ENCODE data around the gene TMEM141. TPM values are rescaled to one million over a fixed set of nuclear protein-coding genes. Genes with fewer than 3 reads are reported as not detected.
A peak's percentile ranks its signal among the peaks of the same experiment; 100 is the strongest.

The TMEM141 gene
- total and polyA plus RNA-seq, 2 donors (not counting 3 experiments of a cell fraction or from before 2014, with no cell fraction given): 43.2 to 146 TPM

GRCh38 chr9:136769710-136770191 is 21.4 kb upstream of the TMEM141 start:
- Histone ChIP-seq H3K27me3 (ENCODE audit: control insufficient read depth in 2 of 2, insufficient read depth in 2 of 2, low read length in 2 of 2) (no peaks in the 10 kb centered on the region), H2AFZ (ENCODE audit: low read depth, low read length) (no peak overlapping the region), H3K4me1 (ENCODE audit: control insufficient read depth, extremely low read depth, insufficient read depth, low read length) (no peaks in the 10 kb centered on the region), H3K4me3 (replicated peaks in 1 of 3; ENCODE audit: insufficient read depth in 1 of 3, low read depth in 1 of 3, low read length in 3 of 3) (no peak overlapping the region), H3K4me2 (ENCODE audit: insufficient read depth, low read length) (no peak overlapping the region), H4K20me1 (replicated peaks; ENCODE audit: control insufficient read depth, extremely low read depth, insufficient read depth, low read length) (no peaks in the 10 kb centered on the region), H3K9ac (replicated peaks; ENCODE audit: extremely low read depth, insufficient read depth, low read length) (no peak overlapping the region), H3K27ac (ENCODE audit: insufficient read depth, low read depth, low read length) (no peak overlapping the region), H3K36me3 (ENCODE audit: control insufficient read depth in 2 of 2, extremely low read depth in 1 of 2, insufficient read depth in 2 of 2, low read length in 2 of 2) (no peaks in the 10 kb centered on the region), H3K9me3 (replicated peaks; ENCODE audit: control insufficient read depth, insufficient read depth, low read length) (peaks cover 3% of the 10 kb centered on the region), H3K79me2 (ENCODE audit: control insufficient read depth, insufficient read depth, low read length) (no peaks in the 10 kb centered on the region), H3K9me1 (replicated peaks; ENCODE audit: control insufficient read depth, extremely low read depth, insufficient read depth, low read length) (no peaks in the 10 kb centered on the region)
- CTCF ChIA-PET: interaction anchor here (0.9 to 1.9 kb wide), 3 partner anchors 8 to 40 kb away, joined by 3 to 12 read pairs (median 3); no protein-coding TSS in a partner anchor
- POLR2A ChIA-PET: no interaction called here
- BruUV-seq (replicated peaks): no TSS peak
- TF ChIP-seq EZH2 (IDR thresholded peaks at IDR 0.05; ENCODE audit: borderline replicate concordance, low read depth, low read length, severe bottlenecking): no peak
- TF ChIP-seq, protein P1, sequence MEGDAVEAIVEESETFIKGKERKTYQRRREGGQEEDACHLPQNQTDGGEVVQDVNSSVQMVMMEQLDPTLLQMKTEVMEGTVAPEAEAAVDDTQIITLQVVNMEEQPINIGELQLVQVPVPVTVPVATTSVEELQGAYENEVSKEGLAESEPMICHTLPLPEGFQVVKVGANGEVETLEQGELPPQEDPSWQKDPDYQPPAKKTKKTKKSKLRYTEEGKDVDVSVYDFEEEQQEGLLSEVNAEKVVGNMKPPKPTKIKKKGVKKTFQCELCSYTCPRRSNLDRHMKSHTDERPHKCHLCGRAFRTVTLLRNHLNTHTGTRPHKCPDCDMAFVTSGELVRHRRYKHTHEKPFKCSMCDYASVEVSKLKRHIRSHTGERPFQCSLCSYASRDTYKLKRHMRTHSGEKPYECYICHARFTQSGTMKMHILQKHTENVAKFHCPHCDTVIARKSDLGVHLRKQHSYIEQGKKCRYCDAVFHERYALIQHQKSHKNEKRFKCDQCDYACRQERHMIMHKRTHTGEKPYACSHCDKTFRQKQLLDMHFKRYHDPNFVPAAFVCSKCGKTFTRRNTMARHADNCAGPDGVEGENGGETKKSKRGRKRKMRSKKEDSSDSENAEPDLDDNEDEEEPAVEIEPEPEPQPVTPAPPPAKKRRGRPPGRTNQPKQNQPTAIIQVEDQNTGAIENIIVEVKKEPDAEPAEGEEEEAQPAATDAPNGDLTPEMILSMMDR (IDR thresholded peaks at IDR 0.05; ENCODE audit: extremely low read depth in 1 of 2, insufficient read depth in 1 of 2, low read depth in 1 of 2, low read length in 2 of 2): peak; percentile 28 to 78
- DNase-seq (ENCODE audit: low read depth, low spot score): no peak
- FAIRE-seq: no peak
- intact Hi-C loops (cut with micrococcal nuclease) (no loop called here), dilution Hi-C loops (cut with MboI; ENCODE audit: extremely low pct_ligation_motif_present, low sequenced_read_pairs) (no loop called here)

DNA sequence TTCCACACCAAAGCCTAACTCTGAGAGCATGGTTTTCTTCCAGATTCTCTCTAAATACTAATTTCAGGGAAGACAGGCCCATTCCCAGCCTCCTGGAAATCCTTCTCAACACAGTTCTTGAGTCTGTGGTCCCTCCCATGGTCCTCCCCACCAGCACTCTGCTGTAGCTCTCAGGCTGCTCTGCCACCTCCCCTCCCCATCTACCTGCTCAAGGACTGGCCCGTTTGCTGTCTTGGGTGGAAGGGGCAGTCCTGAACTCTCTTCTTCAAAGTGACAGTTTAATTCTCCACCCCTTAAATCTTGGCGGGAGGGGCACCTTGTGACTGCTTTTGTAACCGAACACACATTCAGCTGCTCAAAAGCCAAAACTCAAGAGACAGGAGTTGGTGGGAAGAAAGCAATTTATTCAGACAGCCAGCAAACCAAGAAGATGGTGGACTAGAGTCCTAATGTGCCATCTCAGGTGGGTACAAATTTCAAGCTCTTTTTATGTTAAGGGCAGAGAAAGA is 19.2 kb upstream of the TMEM141 start:
- H3K4me1 ChIP-seq (ENCODE audit: control insufficient read depth, extremely low read depth, insufficient read depth, low read length): no peaks in the 10 kb centered on the region
- H3K4me2 ChIP-seq (ENCODE audit: insufficient read depth, low read length): no peak overlapping the region
- no peaks in the 10 kb centered on the region for H3K79me2 ChIP-seq (ENCODE audit: control insufficient read depth, insufficient read depth, low read length)
- H3K4me3 ChIP-seq (replicated peaks in 1 of 3; ENCODE audit: insufficient read depth in 1 of 3, low read depth in 1 of 3, low read length in 3 of 3): no peak overlapping the region
- H3K27ac ChIP-seq (ENCODE audit: insufficient read depth, low read depth, low read length): no peak overlapping the region
- H3K36me3 ChIP-seq (ENCODE audit: control insufficient read depth in 2 of 2, extremely low read depth in 1 of 2, insufficient read depth in 2 of 2, low read length in 2 of 2): no peaks in the 10 kb centered on the region
- no TSS peak for BruUV-seq (replicated peaks)
- DNase-seq (ENCODE audit: low read depth, low spot score) (no peak), FAIRE-seq (no peak)
- H4K20me1 ChIP-seq (replicated peaks; ENCODE audit: control insufficient read depth, extremely low read depth, insufficient read depth, low read length): no peaks in the 10 kb centered on the region
- dilution Hi-C loops (cut with MboI; ENCODE audit: extremely low pct_ligation_motif_present, low sequenced_read_pairs): no loop called here
- H3K27me3 ChIP-seq (ENCODE audit: control insufficient read depth in 2 of 2, insufficient read depth in 2 of 2, low read length in 2 of 2): no peaks in the 10 kb centered on the region
- no peak overlapping the region for H2AFZ ChIP-seq (ENCODE audit: low read depth, low read length)
- intact Hi-C loops (cut with micrococcal nuclease): no loop called here
- ChIA-PET CTCF (interaction anchor here (1.0 to 1.4 kb wide), 2 partner anchors 8 to 263 kb away, joined by 3 to 4 read pairs; no protein-coding TSS in a partner anchor), POLR2A (no interaction called here)
- H3K9ac ChIP-seq (replicated peaks; ENCODE audit: extremely low read depth, insufficient read depth, low read length): no peak overlapping the region
- peaks cover 3% of the 10 kb centered on the region for H3K9me3 ChIP-seq (replicated peaks; ENCODE audit: control insufficient read depth, insufficient read depth, low read length)
- TF ChIP-seq MYC (IDR thresholded peaks at IDR 0.05; ENCODE audit: low read depth, low read length): no peak
- TF ChIP-seq GATA2 (IDR thresholded peaks at IDR 0.05; ENCODE audit: insufficient read depth, insufficient read length, low read depth, low read length): no peak
- no peak for TF ChIP-seq POLR2A (IDR thresholded peaks at IDR 0.05; ENCODE audit: low read depth, low read length)
- TF ChIP-seq FOS (IDR thresholded peaks at IDR 0.05; ENCODE audit: borderline replicate concordance, insufficient read depth, low read length): no peak
- TF ChIP-seq, protein P2, sequence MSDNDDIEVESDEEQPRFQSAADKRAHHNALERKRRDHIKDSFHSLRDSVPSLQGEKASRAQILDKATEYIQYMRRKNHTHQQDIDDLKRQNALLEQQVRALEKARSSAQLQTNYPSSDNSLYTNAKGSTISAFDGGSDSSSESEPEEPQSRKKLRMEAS (IDR thresholded peaks at IDR 0.05; ENCODE audit: insufficient read depth, insufficient read length): no peak
- no peak for TF ChIP-seq EZH2 (IDR thresholded peaks at IDR 0.05; ENCODE audit: borderline replicate concordance, low read depth, low read length, severe bottlenecking)
- TF ChIP-seq, protein P1 (IDR thresholded peaks at IDR 0.05; ENCODE audit: extremely low read depth in 1 of 2, insufficient read depth in 1 of 2, low read depth in 1 of 2, low read length in 2 of 2): no peak
- TF ChIP-seq POLR2AphosphoS5 (IDR thresholded peaks at IDR 0.05; ENCODE audit: insufficient read depth, low read depth, low read length): no peak
- no peak for TF ChIP-seq JUN (IDR thresholded peaks at IDR 0.05; ENCODE audit: borderline replicate concordance, insufficient read depth, insufficient read length, low read depth)
- no peaks in the 10 kb centered on the region for H3K9me1 ChIP-seq (replicated peaks; ENCODE audit: control insufficient read depth, extremely low read depth, insufficient read depth, low read length)

All from endothelial cell of umbilical vein (primary cell).